ENCODE data around the gene SFSWAP.

DNA sequence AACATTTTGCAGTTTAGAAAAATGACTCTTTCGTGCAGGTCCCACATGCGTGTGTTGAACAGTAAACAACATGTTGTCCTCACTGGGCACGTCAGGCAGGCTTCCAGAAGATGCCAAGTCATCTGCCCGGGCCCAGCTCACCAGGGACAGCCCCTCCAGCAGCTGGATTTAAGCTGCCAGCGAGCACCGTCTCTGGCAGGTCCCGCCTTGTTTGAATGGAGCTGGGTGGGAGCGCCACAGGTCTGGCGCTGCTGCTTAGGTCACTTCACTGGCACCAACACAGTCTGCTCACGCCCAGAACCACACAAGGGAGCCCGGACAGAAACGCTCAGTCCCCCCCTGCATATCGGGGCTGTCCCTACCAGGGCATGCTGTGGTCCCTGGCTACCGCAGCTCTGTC lies 84.2 kb downstream of the SFSWAP start:
- no peak for TF ChIP-seq POLR2AphosphoS5 (IDR thresholded peaks at IDR 0.05)
- TF ChIP-seq, protein P1, sequence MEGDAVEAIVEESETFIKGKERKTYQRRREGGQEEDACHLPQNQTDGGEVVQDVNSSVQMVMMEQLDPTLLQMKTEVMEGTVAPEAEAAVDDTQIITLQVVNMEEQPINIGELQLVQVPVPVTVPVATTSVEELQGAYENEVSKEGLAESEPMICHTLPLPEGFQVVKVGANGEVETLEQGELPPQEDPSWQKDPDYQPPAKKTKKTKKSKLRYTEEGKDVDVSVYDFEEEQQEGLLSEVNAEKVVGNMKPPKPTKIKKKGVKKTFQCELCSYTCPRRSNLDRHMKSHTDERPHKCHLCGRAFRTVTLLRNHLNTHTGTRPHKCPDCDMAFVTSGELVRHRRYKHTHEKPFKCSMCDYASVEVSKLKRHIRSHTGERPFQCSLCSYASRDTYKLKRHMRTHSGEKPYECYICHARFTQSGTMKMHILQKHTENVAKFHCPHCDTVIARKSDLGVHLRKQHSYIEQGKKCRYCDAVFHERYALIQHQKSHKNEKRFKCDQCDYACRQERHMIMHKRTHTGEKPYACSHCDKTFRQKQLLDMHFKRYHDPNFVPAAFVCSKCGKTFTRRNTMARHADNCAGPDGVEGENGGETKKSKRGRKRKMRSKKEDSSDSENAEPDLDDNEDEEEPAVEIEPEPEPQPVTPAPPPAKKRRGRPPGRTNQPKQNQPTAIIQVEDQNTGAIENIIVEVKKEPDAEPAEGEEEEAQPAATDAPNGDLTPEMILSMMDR (IDR thresholded peaks at IDR 0.05): no peak
- TF ChIP-seq EP300 (IDR thresholded peaks at IDR 0.05; ENCODE audit: low read depth): no peak
- TF ChIP-seq POLR2A (IDR thresholded peaks at IDR 0.05): no peak

Measured in transverse colon (tissue), 4 donors.